Esophagus muscularis mucosa (tissue), 4 donors: ENCODE measurements around the gene B4GALNT1.
"Not testable (repeated sequence)": the region's sequence is repeated elsewhere in the genome, so short reads cannot be mapped to it uniquely, and the experiment has no call there.

Experiments used
- EP300 ChIP-seq: sonication (generic); formaldehyde crosslinking; IDR thresholded peaks from one replicate; pipeline ENCODE4 v1.6.1; 2017; ENCODE audit warnings: antibody characterized with exemption
- POLR2A ChIP-seq: fragments of 450-650 bp; IDR thresholded peaks from one replicate; pipeline ENCODE4 v1.6.1; 2017; ENCODE audit warnings: antibody characterized with exemption, moderate library complexity, mild to moderate bottlenecking, low read depth
- POLR2AphosphoS5 ChIP-seq, 2 donors: sonication (generic); formaldehyde crosslinking; IDR thresholded peaks; one replicate each; pipeline ENCODE4 v1.6.1; 2017; ENCODE audit warnings: antibody characterized with exemption in 2 of 2
- TF ChIP-seq, protein P1 (sequence below), 3 experiments: fragments of 200-600 bp in 2 of 3; fragments of 450-650 bp in 1 of 3; sonication (generic) in 2 of 3; IDR thresholded peaks; one replicate each; pipeline ENCODE4 v1.5.1; 2017 to 2019; ENCODE audit warnings: antibody characterized with exemption in 3 of 3, mild to moderate bottlenecking in 2 of 3, moderate library complexity in 1 of 3

DNA sequence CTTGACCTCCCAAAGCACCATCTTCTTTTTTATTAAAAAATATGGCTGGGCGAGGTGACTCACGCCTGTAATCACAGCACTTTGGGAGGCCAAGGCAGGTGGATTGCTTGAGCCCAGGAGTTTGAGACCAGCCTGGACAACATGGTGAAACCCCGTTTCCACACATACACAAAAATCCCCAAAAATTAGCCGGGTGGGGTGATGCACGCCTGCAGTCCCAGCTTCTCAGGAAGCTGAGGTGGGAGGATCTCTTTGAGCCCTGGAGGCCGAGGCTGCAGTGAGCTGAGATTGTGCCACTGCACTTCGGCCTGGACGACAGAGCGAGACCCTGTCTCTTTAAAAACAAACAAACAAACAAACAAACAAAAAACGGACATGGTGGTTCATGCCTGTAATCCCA lies 36.7 kb upstream of the B4GALNT1 start:
- TF ChIP-seq, protein P1, sequence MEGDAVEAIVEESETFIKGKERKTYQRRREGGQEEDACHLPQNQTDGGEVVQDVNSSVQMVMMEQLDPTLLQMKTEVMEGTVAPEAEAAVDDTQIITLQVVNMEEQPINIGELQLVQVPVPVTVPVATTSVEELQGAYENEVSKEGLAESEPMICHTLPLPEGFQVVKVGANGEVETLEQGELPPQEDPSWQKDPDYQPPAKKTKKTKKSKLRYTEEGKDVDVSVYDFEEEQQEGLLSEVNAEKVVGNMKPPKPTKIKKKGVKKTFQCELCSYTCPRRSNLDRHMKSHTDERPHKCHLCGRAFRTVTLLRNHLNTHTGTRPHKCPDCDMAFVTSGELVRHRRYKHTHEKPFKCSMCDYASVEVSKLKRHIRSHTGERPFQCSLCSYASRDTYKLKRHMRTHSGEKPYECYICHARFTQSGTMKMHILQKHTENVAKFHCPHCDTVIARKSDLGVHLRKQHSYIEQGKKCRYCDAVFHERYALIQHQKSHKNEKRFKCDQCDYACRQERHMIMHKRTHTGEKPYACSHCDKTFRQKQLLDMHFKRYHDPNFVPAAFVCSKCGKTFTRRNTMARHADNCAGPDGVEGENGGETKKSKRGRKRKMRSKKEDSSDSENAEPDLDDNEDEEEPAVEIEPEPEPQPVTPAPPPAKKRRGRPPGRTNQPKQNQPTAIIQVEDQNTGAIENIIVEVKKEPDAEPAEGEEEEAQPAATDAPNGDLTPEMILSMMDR (IDR thresholded peaks at IDR 0.05) = not testable (repeated sequence)
- not testable (repeated sequence) for TF ChIP-seq POLR2A; POLR2AphosphoS5 (IDR thresholded peaks at IDR 0.05); EP300
